ENCODE measurements around the gene KERA. TPM values are rescaled to one million over a fixed set of nuclear protein-coding genes. Genes with fewer than 3 reads are reported as not detected.

The KERA gene
- total and polyA plus RNA-seq, 2 of the 4 experiments (the other 2 are of a cell fraction), result not detected

- dilution Hi-C loops (cut with HindIII; ENCODE audit: low sequenced_read_pairs, unreplicated experiment), result no loop called here
- Histone ChIP-seq H2AFZ (replicated peaks; ENCODE audit: low read length, poor library complexity) (no peak overlapping the region), H3K18ac (ENCODE audit: low read depth, low read length) (no peak overlapping the region), H3K14ac (replicated peaks; ENCODE audit: low read depth, low read length) (no peak overlapping the region; the same call in 1 of the 2 replicates), H4K91ac (ENCODE audit: insufficient read depth, low read depth, low read length) (no peak overlapping the region), H2BK120ac (ENCODE audit: low read depth, low read length) (no peak overlapping the region), H3K56ac (ENCODE audit: extremely low read depth, insufficient read depth, low read length) (no peak overlapping the region), H2AK5ac (ENCODE audit: low read depth, low read length) (no peak overlapping the region), H4K5ac (ENCODE audit: low read depth, low read length) (no peak overlapping the region), H3K9me3 (ENCODE audit: control insufficient read depth, insufficient read depth, low read length) (no peaks in the 10 kb centered on the region), H2BK5ac (ENCODE audit: low read depth, low read length, poor library complexity, severe bottlenecking) (no peak overlapping the region), H3K4me1 (ENCODE audit: control insufficient read depth, insufficient read depth, low read length) (no peaks in the 10 kb centered on the region), H3K4ac (ENCODE audit: low read depth, low read length) (no peak overlapping the region), H2BK15ac (ENCODE audit: low read depth, low read length) (no peak overlapping the region), H3K9me1 (ENCODE audit: insufficient read depth, low read length) (no peaks in the 10 kb centered on the region), H3K27ac (ENCODE audit: insufficient read depth, low read length) (no peak overlapping the region), H3K4me3 (ENCODE audit: insufficient read depth, low read depth, low read length) (no peak overlapping the region), H4K8ac (ENCODE audit: low read depth in 2 of 2, low read length in 2 of 2) (no peak overlapping the region), H3K36me3 (ENCODE audit: control insufficient read depth, insufficient read depth, low read length) (no peaks in the 10 kb centered on the region), H3K79me1 (ENCODE audit: low read depth in 1 of 2, low read length in 2 of 2) (no peaks in the 10 kb centered on the region), H4K20me1 (ENCODE audit: insufficient read depth, low read length) (no peaks in the 10 kb centered on the region), H3K4me2 (ENCODE audit: low read depth, low read length) (no peak overlapping the region), H3K9ac (ENCODE audit: low read depth, low read length) (no peak overlapping the region), H2AK9ac (replicated peaks; ENCODE audit: low read depth, low read length, poor library complexity) (no peak overlapping the region), H3K27me3 (ENCODE audit: control insufficient read depth, insufficient read depth, low read length) (no peaks in the 10 kb centered on the region), H3K23ac (ENCODE audit: low read depth, low read length) (no peak overlapping the region), H2BK20ac (ENCODE audit: low read depth, low read length) (no peak overlapping the region)
- DNase-seq (no peak), ATAC-seq (ENCODE audit: low read depth) (no peak)
- CTCF ChIA-PET, result no interaction called here
- intact Hi-C loops (cut with micrococcal nuclease), result no loop called here
- in situ Hi-C loops (cut with MboI; ENCODE audit: low sequenced_read_pairs), result no loop called here
- BruUV-seq (replicated peaks), result no TSS peak
- TF ChIP-seq NFE2L2 (IDR thresholded peaks at IDR 0.05; ENCODE audit: low read depth, low read length), result no peak
- no peak for TF ChIP-seq CEBPB (IDR thresholded peaks at IDR 0.05; ENCODE audit: low read depth, low read length)
- no peak for TF ChIP-seq MAZ (IDR thresholded peaks at IDR 0.05; ENCODE audit: borderline replicate concordance, low read depth, low read length)
- TF ChIP-seq FOS (IDR thresholded peaks at IDR 0.05; ENCODE audit: low read depth, low read length), result no peak
- POLR2A ChIA-PET (ENCODE audit: unreplicated experiment), result no interaction called here
- WGBS, 2 experiments (ENCODE audit: extremely low coverage in 2 of 2, insufficient read length in 1 of 2), result no CpG with 5 or more reads among the region's 1 CpG
Observed at GRCh38 chr12:91080041-91080440, 22.2 kb upstream of the KERA start.

Measured in IMR-90 (cell line).